Activated B cell treated with CpG ODN at 0.5 μM for 24 hours (primary cell): ENCODE measurements around the gene TYMS. TPM values are rescaled to one million over a fixed set of nuclear protein-coding genes. Genes with fewer than 3 reads are reported as not detected.

Experiments
- ATAC-seq: fragments of 200-7000 bp; cut with Tn5 transposase; one replicate; pipeline ENCODE4 v1.10.0; 2021; ENCODE audit warnings: low read depth, mild to moderate bottlenecking, moderate library complexity
- CTCF ChIA-PET: fragments of 350-600 bp; sonication (Branson Sonifier 250); formaldehyde crosslinking; loops from one replicate; lab custom pipeline; 2021; ENCODE audit warnings: antibody characterized with exemption; lab: Charles Lee
- POLR2A ChIA-PET: fragments of 350-600 bp; sonication (Branson Sonifier 250); formaldehyde crosslinking; loops from one replicate; lab custom pipeline; 2021; ENCODE audit warnings: antibody characterized with exemption; lab: Charles Lee
- DNase-seq: peaks from one replicate; pipeline ENCODE4 v3.0.0; 2022
- H3K27ac Mint-ChIP-seq: one replicate; pipeline ENCODE4 v1.8.0; 2020; ENCODE audit warnings: mixed read lengths
- H3K27me3 Mint-ChIP-seq: one replicate; pipeline ENCODE4 v1.8.0; 2021; ENCODE audit warnings: mixed read lengths
- H3K36me3 Mint-ChIP-seq: one replicate; pipeline ENCODE4 v1.8.0; 2021; ENCODE audit warnings: low read depth, mixed read lengths
- H3K4me1 Mint-ChIP-seq: one replicate; pipeline ENCODE4 v1.8.0; 2021; ENCODE audit warnings: mixed read lengths
- H3K4me3 Mint-ChIP-seq: one replicate; pipeline ENCODE4 v1.8.0; 2020; ENCODE audit warnings: mild to moderate bottlenecking, mixed read lengths
- H3K9me3 Mint-ChIP-seq: one replicate; pipeline ENCODE4 v1.8.0; 2020; ENCODE audit warnings: mixed read lengths
- CTCF ChIP-seq: fragments of 200-600 bp; IDR thresholded peaks from one replicate; pipeline ENCODE4 v1.8.0; 2022; ENCODE audit warnings: antibody characterized with exemption, mild to moderate bottlenecking
- intact Hi-C: fragments of 100-400 bp; cut with micrococcal nuclease; formaldehyde crosslinking; loops from one replicate; pipeline ENCODE4 v1.15.1; 2024
- total RNA-seq: library from RNA; stranded (reverse); gene quantifications from 2 replicates; pipeline ENCODE4 v1.2.3, GENCODE V29; 2022

TYMS gene
- total RNA-seq, 1 donor from 2014 or later: 4.0 TPM

GRCh38 chr18:717003-717402 lies 59.5 kb downstream of the TYMS start:
- no peaks in the 10 kb centered on the region for H3K9me3 Mint-ChIP-seq
- DNase-seq (no peak), ATAC-seq (no peak)
- POLR2A ChIA-PET: interaction anchor here (0.6 kb wide), 1 partner anchor 41 kb away, joined by 3 read pairs; no protein-coding TSS in a partner anchor
- no peak for TF ChIP-seq CTCF
- no peak overlapping the region for H3K4me3 Mint-ChIP-seq
- no peaks in the 10 kb centered on the region for H3K36me3 Mint-ChIP-seq
- no peaks in the 10 kb centered on the region for H3K27me3 Mint-ChIP-seq
- H3K27ac Mint-ChIP-seq: no peak overlapping the region
- intact Hi-C loops: no loop called here
- no peaks in the 10 kb centered on the region for H3K4me1 Mint-ChIP-seq
- CTCF ChIA-PET: interaction anchor here (0.6 kb wide), 1 partner anchor 452 kb away, joined by 3 read pairs; no protein-coding TSS in a partner anchor

Other genes starting within 250 kb of the TYMS start
- gene COLEC12, start 157.0 kb upstream of the TYMS start, total RNA-seq: 0.05 TPM in 1 of 2 replicates, not detected in the other
- not detected in 2 replicates for gene CETN1, start 77.3 kb upstream of the TYMS start, total RNA-seq
- gene CLUL1, start 60.7 kb upstream of the TYMS start, total RNA-seq: not detected in 2 replicates
- gene ENOSF1, start 55.0 kb downstream of the TYMS start, total RNA-seq: 21.3 and 23.8 TPM in 2 replicates
- 0.24 and 0.35 TPM in 2 replicates for gene YES1, start 154.6 kb downstream of the TYMS start, total RNA-seq
- gene ADCYAP1, start 247.2 kb downstream of the TYMS start, total RNA-seq: not detected in 2 replicates